GM19455 (cell line): ENCODE results near the gene GEMIN4.
A peak's percentile ranks its signal among the peaks of the same experiment; 100 is the strongest.
"Not testable (repeated sequence)": the region's sequence is repeated elsewhere in the genome, so short reads cannot be mapped to it uniquely, and the experiment has no call there.

Experiments used
- ATAC-seq: cut with Tn5 transposase; IDR thresholded peaks from one replicate; pipeline ENCODE4 v1.9.1; 2021; ENCODE audit not compliant: unreplicated experiment

Gene GEMIN4

DNA sequence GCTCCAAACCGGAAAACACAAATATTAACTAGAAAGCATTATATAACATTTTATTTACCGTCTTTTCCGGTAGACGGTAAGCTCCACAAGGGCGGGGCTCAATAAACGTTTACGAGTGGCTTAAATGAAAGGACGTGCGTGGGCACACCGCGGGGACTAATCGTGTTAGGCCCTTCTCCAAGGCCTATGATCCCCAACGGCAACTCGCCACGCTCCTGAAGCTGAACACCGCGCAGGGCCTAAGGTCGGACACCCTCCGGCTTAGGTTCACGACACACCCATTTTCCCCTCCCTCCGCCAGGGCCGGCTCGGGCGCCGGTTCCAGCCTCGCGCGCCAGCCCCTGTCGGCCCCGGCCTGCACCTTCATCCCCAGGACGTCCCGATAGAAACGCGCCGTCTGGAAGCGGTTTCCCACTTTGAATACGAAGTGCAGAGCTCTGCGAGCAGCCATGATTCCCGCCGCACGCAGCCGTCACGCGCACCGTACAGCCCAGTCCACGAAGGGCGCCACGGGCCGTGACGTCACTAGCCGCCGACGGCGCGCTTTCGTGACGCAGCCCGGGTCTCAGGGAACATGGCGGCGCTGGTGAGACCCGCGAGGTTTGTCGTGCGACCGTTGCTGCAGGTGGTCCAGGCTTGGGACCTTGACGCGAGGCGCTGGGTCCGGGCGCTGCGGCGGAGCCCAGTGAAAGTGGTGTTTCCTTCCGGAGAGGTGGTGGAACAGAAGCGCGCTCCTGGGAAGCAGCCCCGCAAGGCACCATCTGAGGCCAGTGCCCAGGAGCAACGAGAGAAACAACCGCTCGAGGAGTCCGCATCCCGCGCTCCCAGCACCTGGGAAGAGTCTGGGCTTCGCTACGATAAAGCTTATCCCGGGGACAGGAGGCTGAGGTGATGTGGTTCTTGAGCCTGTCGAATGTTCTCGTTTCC, 30.0 kb upstream of the GEMIN4 start, which contains the start of the genes GLOD4 and MRM3:
Gene GLOD4 (minus strand): TSS at position 476 of the 927 bp plus-strand sequence. CDS start 25 bp downstream, at position 451.
Gene MRM3 (plus strand): TSS at position 549 of the 927 bp plus-strand sequence. CDS start 26 bp downstream, at position 575.
- peak; percentile 89 for ATAC-seq

DNA sequence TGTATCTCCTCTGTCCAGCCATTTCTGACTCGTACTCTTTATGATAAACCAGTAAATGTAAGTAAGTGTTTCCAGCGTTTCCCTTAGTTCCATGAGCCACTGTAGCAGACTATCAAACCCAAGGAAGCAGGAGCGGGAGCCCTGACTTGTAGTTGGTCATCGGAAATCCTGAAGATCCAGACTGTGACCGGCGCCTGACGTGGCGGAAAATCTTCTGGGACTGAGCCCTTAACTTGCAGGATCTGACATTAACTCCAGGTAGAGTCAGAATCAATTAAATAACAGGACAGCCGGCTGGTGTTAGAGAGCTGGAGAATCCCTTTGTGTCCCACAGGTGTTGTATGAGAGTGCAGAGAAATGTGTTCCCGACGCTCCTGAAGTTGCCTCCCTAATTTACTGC, 26.0 kb upstream of the GEMIN4 start:
- ATAC-seq = no peak

DNA sequence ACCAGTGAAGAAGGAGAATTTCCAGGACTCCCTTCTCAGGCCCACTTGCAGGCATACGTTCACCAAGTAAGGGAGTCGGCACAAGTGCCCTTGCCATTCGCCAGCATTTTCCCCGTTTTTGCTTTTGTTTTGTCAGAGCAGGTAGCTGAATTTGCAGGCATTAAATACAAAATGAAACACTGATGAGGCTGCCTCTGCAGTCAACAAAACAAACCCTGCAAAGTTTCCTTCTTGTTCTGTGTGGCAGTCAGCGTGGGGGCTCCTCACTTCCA, 22.2 kb upstream of the GEMIN4 start:
- ATAC-seq = no peak

DNA sequence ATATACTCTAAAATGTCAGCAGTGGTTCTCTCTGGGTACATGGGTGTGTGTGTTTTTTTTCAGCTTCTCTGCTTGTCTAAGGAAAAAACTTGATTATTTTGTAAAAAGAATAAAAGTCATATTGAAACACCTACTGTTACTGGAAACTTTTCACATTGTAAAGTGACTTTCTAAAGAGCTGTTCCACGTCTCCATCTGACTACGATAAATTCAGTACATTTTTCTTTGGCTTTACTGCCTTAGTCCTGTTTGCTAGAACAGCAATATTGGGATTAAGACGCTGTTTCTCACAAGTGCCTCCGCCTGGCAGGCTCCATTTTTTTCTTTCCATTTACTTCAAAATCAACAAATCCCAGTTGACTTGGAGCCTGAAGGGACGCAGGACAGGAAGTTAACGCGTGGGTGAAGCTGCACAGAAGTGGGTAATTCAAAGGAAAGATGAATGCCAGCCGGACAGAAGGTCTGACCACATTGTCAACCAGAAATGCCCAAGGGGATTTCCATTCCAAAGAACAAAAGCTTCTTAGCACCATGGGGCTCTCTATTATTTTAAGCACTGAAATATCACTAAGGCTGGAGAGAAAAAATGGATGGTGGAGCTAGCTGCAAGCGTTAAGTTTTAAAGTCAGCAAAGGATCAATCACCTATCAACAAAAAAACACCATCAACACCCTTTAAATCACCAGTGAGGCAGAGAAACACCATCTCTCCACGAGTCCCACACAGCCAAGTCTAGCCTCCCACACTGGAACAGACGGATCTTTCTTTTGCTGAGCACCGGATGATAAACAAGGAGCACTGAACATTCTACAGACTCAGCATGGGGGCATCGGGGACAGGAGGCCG, 21.6 kb upstream of the GEMIN4 start:
- ATAC-seq = no peak

GRCh38 chr17:773016-773415, 21.0 kb upstream of the GEMIN4 start:
- ATAC-seq = no peak

DNA sequence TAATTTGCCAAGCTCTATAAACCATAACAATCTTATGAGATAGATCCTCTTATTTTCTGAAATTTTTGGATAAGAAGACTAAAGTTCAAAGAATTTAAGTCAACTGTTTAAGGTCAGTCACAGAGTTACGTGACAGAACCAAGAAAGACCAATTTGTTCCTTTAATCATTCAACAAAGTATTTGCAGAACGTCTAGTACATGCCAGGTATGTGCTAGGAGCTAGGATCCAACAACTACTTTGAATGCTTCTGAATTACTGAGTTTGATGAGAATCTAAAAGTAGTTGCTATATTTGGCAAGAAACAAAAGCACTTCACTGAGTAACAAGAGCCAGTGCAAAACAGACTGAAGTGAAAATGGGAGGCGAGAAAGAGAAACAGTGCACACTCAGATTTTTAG, 15.0 kb upstream of the GEMIN4 start:
- ATAC-seq = no peak

- no peak for ATAC-seq
Measured at GRCh38 chr17:760371-760770, 8.3 kb upstream of the GEMIN4 start.

DNA sequence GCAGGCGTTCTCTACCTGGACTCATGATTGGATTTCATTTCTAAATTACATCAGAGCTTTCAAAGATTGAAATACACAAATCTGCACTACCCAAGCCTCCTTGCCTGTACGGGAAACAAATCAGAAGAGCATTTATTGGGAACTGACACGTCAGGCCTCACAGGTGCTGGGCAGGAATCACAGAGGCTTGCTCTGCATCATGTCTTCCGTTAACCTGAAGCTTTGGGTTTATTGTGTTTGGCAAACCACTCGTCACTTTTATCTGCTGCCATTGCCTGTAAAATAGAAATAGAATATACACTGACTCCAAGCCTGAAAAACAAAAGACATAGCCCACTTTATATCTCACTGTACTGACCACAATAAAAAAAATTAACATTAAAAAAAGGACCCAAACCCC, 7.9 kb upstream of the GEMIN4 start:
- no peak for ATAC-seq

- not testable (repeated sequence) for ATAC-seq
Measured at GRCh38 chr17:756010-756567, 4.0 kb upstream of the GEMIN4 start.

- not testable (repeated sequence) for ATAC-seq
Measured at GRCh38 chr17:755319-755961, 3.4 kb upstream of the GEMIN4 start.

DNA sequence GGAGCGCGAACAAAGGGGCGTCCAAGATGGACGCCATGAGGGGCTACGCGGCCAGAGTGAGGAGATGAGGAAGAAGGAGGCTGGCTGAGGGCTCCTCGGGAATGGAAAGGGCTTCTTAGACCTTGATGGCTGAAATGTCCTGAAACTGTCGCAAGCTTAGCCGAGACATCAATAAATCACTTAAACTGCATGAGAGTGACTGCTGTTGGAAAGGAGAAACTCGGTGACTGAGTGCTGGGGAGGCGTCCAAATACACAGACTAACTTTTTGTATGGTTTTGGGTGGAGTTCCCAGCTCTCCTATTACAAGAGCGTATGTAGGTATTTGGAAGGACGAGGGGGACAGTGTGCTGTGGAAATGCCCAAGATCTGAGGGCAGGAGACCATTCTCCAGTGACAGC, 1.4 kb upstream of the GEMIN4 start:
- no peak for ATAC-seq

DNA sequence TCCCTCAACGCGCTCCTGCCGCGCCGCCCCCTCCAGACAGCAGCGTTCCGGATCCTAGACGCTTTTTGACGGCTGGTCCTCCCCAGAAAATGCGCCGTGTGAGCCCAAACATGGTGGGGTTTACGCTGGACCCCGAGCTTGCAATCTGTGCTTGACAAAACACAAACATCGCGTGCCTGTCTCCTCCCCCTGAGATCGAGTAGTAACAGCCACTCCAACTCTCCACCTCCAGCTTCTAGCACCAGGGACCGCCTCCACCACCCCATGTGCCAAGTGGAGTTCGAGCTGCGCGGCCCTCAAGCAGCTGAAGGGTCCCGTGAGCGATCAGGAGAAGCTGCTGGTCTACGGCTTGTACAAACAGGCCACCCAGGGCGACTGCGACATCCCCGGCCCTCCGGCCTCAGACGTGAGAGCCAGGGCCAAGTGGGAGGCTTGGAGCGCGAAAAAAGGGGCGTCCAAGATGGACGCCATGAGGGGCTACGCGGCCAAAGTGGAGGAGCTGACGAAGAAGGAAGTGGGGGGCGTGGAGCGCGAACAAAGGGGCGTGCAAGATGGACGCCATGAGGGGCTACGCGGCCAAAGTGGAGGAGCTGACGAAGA, 656 bp upstream of the GEMIN4 start:
- ATAC-seq = no peak

DNA sequence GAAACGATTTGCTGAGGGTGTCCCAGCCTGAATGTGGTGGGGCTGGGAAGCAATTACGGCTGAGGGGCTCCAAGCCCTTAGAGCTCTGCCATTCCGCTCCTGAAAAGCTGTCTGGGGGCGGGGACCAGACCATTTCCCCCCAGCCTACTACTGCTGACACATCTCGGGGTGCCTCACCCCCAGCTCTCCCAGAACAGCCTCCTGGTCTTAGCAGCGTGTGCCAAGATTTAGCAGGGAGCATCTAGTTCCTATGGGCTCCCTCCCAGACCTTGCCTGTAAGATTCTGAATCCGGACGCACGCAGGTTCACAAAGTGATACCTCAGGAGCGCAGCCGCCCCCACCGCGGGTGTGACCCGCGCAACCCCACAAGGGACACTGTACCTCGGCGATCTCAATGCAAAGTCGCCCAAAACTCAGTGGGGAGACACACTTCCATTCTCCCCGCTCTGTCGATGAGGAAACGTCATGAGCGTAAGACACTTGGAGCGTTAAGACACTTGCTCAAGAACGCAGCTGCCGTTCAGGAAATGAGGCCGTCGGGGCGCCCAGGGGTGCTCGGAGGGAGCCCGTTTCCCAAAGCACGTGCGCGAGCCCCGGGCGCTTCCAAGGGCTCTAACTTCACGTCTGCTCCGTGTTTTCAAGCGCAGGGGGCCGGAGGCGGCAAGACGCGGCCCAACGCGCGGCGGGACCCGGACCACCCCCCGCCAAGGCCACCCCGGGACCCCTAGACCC, 629 bp downstream of the GEMIN4 start:
- peak; percentile 44 for ATAC-seq

- ATAC-seq = no peak
Measured at GRCh38 chr17:750431-751037, 1.5 kb downstream of the GEMIN4 start.

GRCh38 chr17:749359-749758, 2.7 kb downstream of the GEMIN4 start:
- ATAC-seq = not testable (repeated sequence)

- ATAC-seq = not testable (repeated sequence)
Measured at GRCh38 chr17:748604-749003, 3.5 kb downstream of the GEMIN4 start.

- ATAC-seq = no peak
Measured at GRCh38 chr17:746783-747629, 5.1 kb downstream of the GEMIN4 start.

DNA sequence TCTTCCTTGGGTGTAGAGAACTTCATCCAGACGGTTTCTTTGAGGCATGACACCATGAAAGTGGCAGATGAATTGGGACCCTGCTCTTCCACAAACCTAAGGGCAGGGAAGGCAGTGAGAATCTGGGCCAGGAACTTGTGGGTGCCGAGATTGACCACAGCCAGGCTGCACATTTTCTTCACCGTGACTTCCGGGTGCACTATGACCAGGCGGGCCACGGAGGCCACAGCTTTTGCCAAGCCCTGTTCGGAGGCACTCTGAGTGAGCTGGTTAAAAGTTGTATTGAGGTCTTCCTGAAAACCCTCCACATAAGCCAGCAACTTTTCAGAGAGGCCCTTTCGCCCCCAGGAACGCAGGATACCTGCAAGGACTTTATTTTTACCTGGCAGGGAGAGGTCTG, 5.9 kb downstream of the GEMIN4 start:
- ATAC-seq = no peak

DNA sequence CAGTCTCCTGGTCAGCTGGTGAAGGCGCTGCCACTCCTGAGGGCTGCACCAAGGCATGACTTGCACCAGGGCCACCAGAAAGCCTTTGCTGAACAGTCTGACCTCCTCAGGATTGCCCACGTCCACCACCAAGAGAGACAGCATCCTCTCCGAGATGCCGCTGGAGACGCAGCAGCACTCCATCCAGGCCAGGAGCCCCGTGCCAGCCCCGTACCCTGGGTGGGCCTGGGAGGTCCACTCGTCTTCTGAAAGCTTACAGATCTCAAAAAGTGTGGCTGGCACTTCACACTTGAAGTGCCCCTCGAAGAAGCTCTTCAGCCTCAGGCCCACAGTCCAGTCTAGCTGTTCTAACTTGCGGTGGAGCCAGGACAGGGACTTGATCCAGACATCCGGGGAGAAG, 6.7 kb downstream of the GEMIN4 start:
- ATAC-seq = no peak
